Stomach (tissue), 9 donors: Measurements from ENCODE around the gene CD151. TPM values are rescaled to one million over a fixed set of nuclear protein-coding genes. Genes with fewer than 3 reads are reported as not detected.

Experiments used
- DNase-seq, 2 donors: peaks; one replicate each; pipeline versions ENCODE4 v3.0.0 to v3.0.0-alpha.2; 2013 to 2019
- H3K27ac ChIP-seq, 5 donors: fragments of 200-600 bp in 4 of 5; sonication (generic) in 4 of 5; one replicate each; pipeline ENCODE4 v1.5.1; 2013 to 2019; ENCODE audit warnings: mild to moderate bottlenecking in 1 of 5, moderate library complexity in 1 of 5
- H3K27me3 ChIP-seq, 3 donors: fragments of 200-600 bp; sonication (generic); one replicate each; pipeline ENCODE4 v1.5.1; 2017 to 2019; ENCODE audit warnings: mixed run types in 1 of 3
- H3K36me3 ChIP-seq, 4 donors: fragments of 200-600 bp; sonication (generic); 1 replicate in 3 of 4; 2 replicates in 1 of 4; pipeline ENCODE4 v1.5.1; 2016 to 2019
- H3K4me1 ChIP-seq, 4 donors: fragments of 200-600 bp; sonication (generic); one replicate each; pipeline ENCODE4 v1.5.1; 2016 to 2019
- H3K4me3 ChIP-seq, 4 donors: fragments of 200-600 bp; sonication (generic) in 3 of 4; one replicate each; pipeline ENCODE4 v1.5.1; 2016 to 2019; ENCODE audit warnings: mild to moderate bottlenecking in 1 of 4
- H3K9me3 ChIP-seq, 4 donors: fragments of 200-600 bp; sonication (generic); one replicate each; pipeline ENCODE4 v1.5.1; 2016 to 2019
- CTCF ChIP-seq, 7 experiments: fragments of 450-650 bp in 4 of 7; fragments of 200-600 bp in 3 of 7; sonication (generic) in 3 of 7; IDR thresholded peaks; one replicate each; pipeline ENCODE4 v1.5.1; 2016 to 2019; ENCODE audit warnings: antibody characterized with exemption in 7 of 7, control low read depth in 2 of 7, mild to moderate bottlenecking in 1 of 7
- EP300 ChIP-seq: sonication (generic); formaldehyde crosslinking; IDR thresholded peaks from one replicate; pipeline ENCODE4 v1.6.1; 2017; ENCODE audit warnings: antibody characterized with exemption
- POLR2A ChIP-seq, 4 donors: fragments of 450-650 bp; IDR thresholded peaks; one replicate each; pipeline ENCODE4 v1.6.1; 2016; ENCODE audit warnings: antibody characterized with exemption in 4 of 4, control low read depth in 2 of 4, mild to moderate bottlenecking in 1 of 4, moderate library complexity in 1 of 4
- POLR2AphosphoS5 ChIP-seq, 3 donors: sonication (generic); formaldehyde crosslinking; IDR thresholded peaks; one replicate each; pipeline ENCODE4 v1.6.1; 2016; ENCODE audit warnings: antibody characterized with exemption in 3 of 3
- WGBS, 5 donors: extraction: QIAGEN DNeasy Blood & Tissue Kit in 3 of 5; methylation state at CpG; one replicate each; pipeline versions ENCODE4 v1.1.5 to v1.1.7; 2013 to 2018; 5-methylcytosine and 5-hydroxymethylcytosine counted together
- intact Hi-C: fragments of 100-400 bp; cut with DNase I; formaldehyde crosslinking; loops from one replicate; pipeline ENCODE4 v1.15.1; 2023; ENCODE audit warnings: low total_unique reads
- polyA plus RNA-seq, 3 donors: library from polyadenylated mRNA; stranded (reverse); fragments of 200-250 nt; gene quantifications; one replicate each; pipeline ENCODE4 v1.2.3, GENCODE V29; 2013
- total RNA-seq, 5 donors: library from RNA; depleted of rRNA; stranded (reverse); fragments of >200 nt; gene quantifications; one replicate each; pipeline versions ENCODE4 v1.1.0 to v1.2.3, GENCODE V29; 2014 to 2016
- donor health status: healthy with polysubstance abuse.
- donor health status: Bipolar disorder and iron deficiency.
- donor health status: healthy.

CD151 gene
- total and polyA plus RNA-seq, 8 donors: 66.7 to 293 (median 159) TPM

GRCh38 chr11:844693-845644, 12.2 kb downstream of the CD151 start:
- H3K9me3 ChIP-seq: no peaks in the 10 kb centered on the region
- WGBS, 5 donors: 12 to 34% (median 32%) methylated on average over 17 to 31 of the region's 31 CpGs
- peak overlapping the region; percentile 76 to 97 (median 92) for H3K27ac ChIP-seq
- DNase-seq: peak; percentile 77 to 95
- intact Hi-C loops: loop anchor here (5.0 kb wide), 1 partner anchor 207 kb away; no protein-coding TSS in a partner anchor
- peaks cover 0 to 29% (median 14%) of the 10 kb centered on the region in 3 donors for H3K27me3 ChIP-seq
- H3K4me1 ChIP-seq: peaks cover 59 to 90% (median 84%) of the 10 kb centered on the region in 4 donors
- TF ChIP-seq POLR2A (IDR thresholded peaks at IDR 0.05): no peak
- no peak for TF ChIP-seq EP300
- peak in 2 of 3 donors; percentile 56 to 63 for TF ChIP-seq POLR2AphosphoS5 (IDR thresholded peaks at IDR 0.05)
- H3K36me3 ChIP-seq: peaks cover under 1 to 17% (median 8%) of the 10 kb centered on the region in 4 donors
- peak overlapping the region; percentile 75 to 99 (median 95) for H3K4me3 ChIP-seq

GRCh38 chr11:845872-846495, 13.2 kb downstream of the CD151 start:
- DNase-seq: no peak
- H3K27ac ChIP-seq: peak overlapping the region in 3 of 5 donors; percentile 92 to 97 (median 92)
- 42 to 100% (median 47%) methylated on average over 1 to 8 of the region's 8 CpGs for WGBS, 5 donors
- intact Hi-C loops: loop anchor here (5.0 kb wide), 1 partner anchor 206 kb away; no protein-coding TSS in a partner anchor
- peaks cover 0 to 39% (median 24%) of the 10 kb centered on the region in 3 donors for H3K27me3 ChIP-seq
- H3K36me3 ChIP-seq: peaks cover 0 to 7% (median 0%) of the 10 kb centered on the region in 4 donors
- H3K4me3 ChIP-seq: peak overlapping the region in 1 of 4 donors; percentile 99
- TF ChIP-seq POLR2AphosphoS5 (IDR thresholded peaks at IDR 0.05): no peak
- no peak for TF ChIP-seq EP300
- no peak for TF ChIP-seq CTCF (IDR thresholded peaks at IDR 0.05)
- H3K4me1 ChIP-seq: peaks cover 59 to 90% (median 84%) of the 10 kb centered on the region in 4 donors
- no peaks in the 10 kb centered on the region for H3K9me3 ChIP-seq

GRCh38 chr11:846496-847098, 13.8 kb downstream of the CD151 start:
- intact Hi-C loops: loop anchor here (5.0 kb wide), 1 partner anchor 206 kb away; no protein-coding TSS in a partner anchor
- Histone ChIP-seq H3K36me3 (peaks cover 0 to 5% (median 0%) of the 10 kb centered on the region in 4 donors), H3K4me3 (no peak overlapping the region), H3K9me3 (no peaks in the 10 kb centered on the region), H3K4me1 (peaks cover 55 to 89% (median 83%) of the 10 kb centered on the region in 4 donors), H3K27ac (peak overlapping the region in 3 of 5 donors; percentile 92 to 97 (median 92)), H3K27me3 (peaks cover 0 to 42% (median 25%) of the 10 kb centered on the region in 3 donors)
- DNase-seq: no peak
- no peak for TF ChIP-seq POLR2A (IDR thresholded peaks at IDR 0.05)
- TF ChIP-seq EP300: no peak
- 70 to 79% (median 76%) methylated on average over 9 to 11 of the region's 11 CpGs for WGBS, 5 donors

- no peak for DNase-seq
- Histone ChIP-seq H3K27me3 (peaks cover 0 to 42% (median 25%) of the 10 kb centered on the region in 3 donors), H3K9me3 (no peaks in the 10 kb centered on the region), H3K36me3 (peaks cover 0 to 5% (median 0%) of the 10 kb centered on the region in 4 donors), H3K27ac (no peak overlapping the region), H3K4me3 (peak overlapping the region in 1 of 4 donors; percentile 52), H3K4me1 (peaks cover 55 to 89% (median 77%) of the 10 kb centered on the region in 4 donors)
- intact Hi-C loops: loop anchor here (5.0 kb wide), 1 partner anchor 204 kb away; no protein-coding TSS in a partner anchor
- TF ChIP-seq CTCF (IDR thresholded peaks at IDR 0.05) (no peak), POLR2AphosphoS5 (IDR thresholded peaks at IDR 0.05) (no peak), POLR2A (IDR thresholded peaks at IDR 0.05) (no peak), EP300 (no peak)
- WGBS, 5 donors: 71 to 86% (median 75%) methylated on average over 4 to 18 of the region's 18 CpGs
Measured at GRCh38 chr11:847876-848275, 15.1 kb downstream of the CD151 start.
